K562 (cell line): ENCODE results near the gene SPECC1L. TPM values are rescaled to one million over a fixed set of nuclear protein-coding genes. Genes with fewer than 3 reads are reported as not detected.

Experiments
- ATAC-seq: fragments of 200-7000 bp; cut with Tn5 transposase; 3 replicates; pipeline ENCODE4 v1.9.1; 2020; ENCODE audit warnings: moderate library complexity
- BruUV-seq: library from RNA; stranded (reverse); fragments of 400-500 nt; replicated peaks from 2 replicates; lab custom pipeline; 2021; lab: Mats Ljungman, UMichigan
- CTCF ChIA-PET: fragments of 300-600 bp; formaldehyde crosslinking; extraction: SDS; loops from one replicate; lab custom pipeline; 2021; ENCODE audit warnings: low intra/inter-chr PET ratio; lab: Yijun Ruan, JAX
- POLR2A ChIA-PET: fragments of 300-600, 350-650 bp; sonication (Branson Sonifier 250); formaldehyde crosslinking; extraction: SDS; loops from one replicate; lab custom pipeline; 2021; ENCODE audit warnings: antibody characterized with exemption, inconsistent platforms; lab: Yijun Ruan, JAX
- DNase-seq, 4 experiments: peaks; one replicate each; pipeline versions ENCODE4 v3.0.0 to v3.0.0-alpha.2; 2011 to 2018; ENCODE audit warnings: low spot score in 3 of 4, mixed read lengths in 3 of 4; ENCODE audit errors: extremely low read depth in 1 of 4
- FAIRE-seq: peaks from 2 replicates; lab custom pipeline; 2011; peaks lifted over from hg19 to GRCh38; lab: Jason Lieb, UNC
- H2AFZ ChIP-seq: 2 replicates; pipeline ENCODE4 v1.6.0; 2011; ENCODE audit warnings: low read depth, low read length, control low read depth, inconsistent platforms
- H3K27ac ChIP-seq: fragments of 200-600 bp; 3 replicates; pipeline ENCODE4 v1.8.0; 2011; ENCODE audit warnings: low read depth, mild to moderate bottlenecking, control low read depth, inconsistent platforms, low read length, moderate library complexity, mixed read lengths; ENCODE audit errors: extremely low read depth
- H3K27me3 ChIP-seq, 2 experiments: fragments of 300-600 bp in 1 of 2; 2 replicates in 1 of 2; 3 replicates in 1 of 2; pipeline versions ENCODE4 v1.6.0 to v1.8.0; 2011; ENCODE audit warnings: inconsistent platforms in 2 of 2, low read length in 2 of 2, mild to moderate bottlenecking in 1 of 2, mixed read lengths in 1 of 2, moderate library complexity in 1 of 2; ENCODE audit not compliant: control insufficient read depth in 2 of 2, insufficient read depth in 2 of 2
- H3K36me3 ChIP-seq: fragments of 300-600 bp; 3 replicates; pipeline ENCODE4 v1.8.0; 2011; ENCODE audit warnings: mild to moderate bottlenecking, low read length, inconsistent platforms; ENCODE audit not compliant: control insufficient read depth, insufficient read depth
- H3K4me1 ChIP-seq, 2 experiments: fragments of 200-600 bp in 1 of 2; replicated peaks in 1 of 2; 2 replicates in 1 of 2; 3 replicates in 1 of 2; pipeline versions ENCODE4 v1.5.1 to v1.8.0; 2011; ENCODE audit warnings: inconsistent platforms in 2 of 2, low read length in 2 of 2, mild to moderate bottlenecking in 1 of 2, mixed read lengths in 1 of 2, moderate library complexity in 1 of 2; ENCODE audit not compliant: control insufficient read depth in 2 of 2, insufficient read depth in 2 of 2
- H3K4me2 ChIP-seq: 2 replicates; pipeline ENCODE4 v1.6.1; 2011; ENCODE audit warnings: low read length, control low read depth, inconsistent platforms, mixed read lengths; ENCODE audit not compliant: insufficient read depth
- H3K4me3 ChIP-seq: fragments of 200-600 bp; sonication (generic), shearing (Covaris generic); 2 replicates; pipeline ENCODE4 v1.5.1; 2016; ENCODE audit warnings: control low read depth, inconsistent platforms
- H3K79me2 ChIP-seq: fragments of 200-600 bp; 3 replicates; pipeline ENCODE4 v1.8.0; 2011; ENCODE audit warnings: low read length, inconsistent platforms; ENCODE audit not compliant: control insufficient read depth, insufficient read depth
- H3K9ac ChIP-seq, 2 experiments: 2 replicates each; pipeline versions ENCODE4 v1.6.0 to v1.6.1; 2011; ENCODE audit warnings: low read depth in 2 of 2, low read length in 2 of 2, control low read depth in 1 of 2, inconsistent platforms in 1 of 2, mild to moderate bottlenecking in 1 of 2, mixed read lengths in 1 of 2; ENCODE audit not compliant: insufficient read depth in 1 of 2
- H3K9me1 ChIP-seq: one replicate; pipeline ENCODE4 v1.6.0; 2011; ENCODE audit warnings: inconsistent platforms, mild to moderate bottlenecking, low read length, moderate library complexity; ENCODE audit not compliant: control insufficient read depth, insufficient read depth
- H3K9me3 ChIP-seq: replicated peaks from 2 replicates; pipeline ENCODE4 v1.5.1; 2011; ENCODE audit warnings: low read depth, low read length, inconsistent platforms; ENCODE audit not compliant: control insufficient read depth, insufficient read depth
- H4K20me1 ChIP-seq: replicated peaks from 2 replicates; pipeline ENCODE4 v1.6.1; 2011; ENCODE audit warnings: low read length, inconsistent platforms, mixed read lengths; ENCODE audit not compliant: control insufficient read depth, insufficient read depth
- FOXK2 ChIP-seq, 2 experiments: fragments of 450-650 bp; IDR thresholded peaks in 1 of 2; conservative IDR thresholded peaks in 1 of 2; 2 replicates each; pipeline ENCODE4 v1.6.1; 2016; ENCODE audit warnings: low read depth in 2 of 2, mild to moderate bottlenecking in 1 of 2
- GTF2F1 ChIP-seq: IDR thresholded peaks from 2 replicates; pipeline ENCODE4 v1.6.1; 2011; ENCODE audit warnings: low read depth, low read length, improper control_type of control experiment
- HNRNPH1 ChIP-seq: fragments of 200-400 bp; formaldehyde crosslinking; optimal IDR thresholded peaks from 2 replicates; pipeline ENCODE3; 2017; ENCODE audit warnings: low read depth, mild to moderate bottlenecking, low read length, moderate library complexity
- NR2C1 ChIP-seq, 2 experiments: fragments of 450-650 bp; IDR thresholded peaks; 2 replicates each; pipeline ENCODE4 v1.6.1; 2017; ENCODE audit warnings: mild to moderate bottlenecking in 2 of 2, antibody characterized with exemption in 1 of 2, inconsistent platforms in 1 of 2, missing compliant biosample characterization in 1 of 2, missing genetic modification characterization in 1 of 2
- STAT6 ChIP-seq: sonication (generic); formaldehyde crosslinking; IDR thresholded peaks from 2 replicates; pipeline ENCODE4 v1.8.1; 2023; ENCODE audit warnings: mild to moderate bottlenecking, missing genetic modification reagents
- TAF9B ChIP-seq: fragments of 450-650 bp; IDR thresholded peaks from 2 replicates; pipeline ENCODE4 v1.6.1; 2018; ENCODE audit warnings: mild to moderate bottlenecking; ENCODE audit not compliant: partially characterized antibody
- ZNF3 ChIP-seq: fragments of 250-450 bp; sonication (Bioruptor Pico); IDR thresholded peaks from 2 replicates; pipeline ENCODE4 v1.5.0; 2021; ENCODE audit warnings: mild to moderate bottlenecking, moderate library complexity
- ZNF77 ChIP-seq: fragments of 250-450 bp; sonication (Bioruptor Pico); IDR thresholded peaks from 2 replicates; pipeline ENCODE4 v1.5.0; 2020
- whole genome bisulfite sequencing: fragments of 100-300 bp; shearing (Covaris generic); methylation state at CpG from one replicate; pipeline ENCODE4 v1.1.6; 2016; ENCODE audit warnings: low coverage, mixed read lengths; ENCODE audit not compliant: insufficient coverage; ENCODE audit errors: missing lambda C conversion rate; 5-methylcytosine and 5-hydroxymethylcytosine counted together
- in situ Hi-C: fragments of 300-500 bp; cut with MboI; formaldehyde crosslinking; loops from 4 replicates; pipeline ENCODE4 v1.15.0; 2018; ENCODE audit warnings: inconsistent platforms, mixed read lengths
- intact Hi-C: fragments of 100-400 bp; cut with micrococcal nuclease; formaldehyde crosslinking; loops from 2 replicates; pipeline ENCODE4 v1.14.2; 2022
- polyA plus RNA-seq, 8 experiments: library from polyadenylated mRNA; depleted of rRNA in 4 of 8; stranded (reverse) in 5 of 8; unstranded in 3 of 8; fragments of >200 nt; fragmentation: Nextera tagmentation in 2 of 8; fragmentation: Illumina TruSeq in 1 of 8; extraction: Ambion mirVana in 2 of 8; extraction: Trizol in 1 of 8; gene quantifications; 2 replicates each; pipeline versions ENCODE4 v1.2.1 to v1.2.3, GENCODE V29; 2011 to 2014; ENCODE audit warnings: inconsistent platforms in 1 of 8, missing spikeins in 1 of 8
- total RNA-seq, 7 experiments: library from RNA; depleted of rRNA in 6 of 7; stranded (reverse); fragments of >200 nt in 6 of 7; fragmentation: Illumina TruSeq in 2 of 7; extraction: Trizol in 2 of 7; gene quantifications; 2 replicates each; pipeline versions ENCODE4 v1.2.1 to v1.2.3, GENCODE V29; 2011 to 2021; ENCODE audit warnings: low replicate concordance in 1 of 7
- TF ChIP-seq, protein P1 (sequence below): fragments of 250-450 bp; sonication (Bioruptor Pico); IDR thresholded peaks from 2 replicates; pipeline ENCODE4 v1.4.0; 2020; ENCODE audit warnings: mild to moderate bottlenecking

SPECC1L gene
- total and polyA plus RNA-seq, 9 of the 15 experiments (the other 6 are each of a cell fraction or from before 2014, with no cell fraction given): 1.4 to 27.9 (median 14.5) TPM

DNA sequence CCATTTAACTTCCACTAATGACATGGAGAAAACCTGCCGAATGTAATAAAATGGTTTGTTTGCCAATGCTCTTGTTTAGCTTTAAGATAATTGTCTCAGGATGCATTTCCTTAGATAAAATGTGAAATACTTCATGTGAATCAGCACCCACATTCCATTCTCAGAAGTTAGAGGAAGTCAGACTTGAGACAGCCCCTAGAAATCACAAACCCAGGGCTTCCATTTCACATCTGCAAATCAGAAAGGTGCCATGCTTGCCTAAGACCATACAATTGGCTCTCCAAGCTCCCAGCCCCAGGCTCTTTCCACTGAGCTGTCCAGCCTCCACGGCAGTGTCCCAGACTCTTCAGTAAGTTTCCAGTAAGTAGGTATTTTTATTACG, 121.2 kb downstream of the SPECC1L start:
- Histone ChIP-seq H2AFZ (no peak overlapping the region), H3K4me2 (no peak overlapping the region), H3K27ac (no peak overlapping the region), H3K4me3 (no peak overlapping the region), H3K36me3 (peaks cover 14% of the 10 kb centered on the region; the same call in 2 of the 3 replicates), H4K20me1 (no peaks in the 10 kb centered on the region), H3K4me1 (peaks cover 0 to 13% of the 10 kb centered on the region in 2 experiments; a peak in 3 of 5 replicates), H3K79me2 (no peaks in the 10 kb centered on the region), H3K9me1 (no peaks in the 10 kb centered on the region), H3K9ac (no peak overlapping the region), H3K9me3 (no peaks in the 10 kb centered on the region), H3K27me3 (no peaks in the 10 kb centered on the region)
- TF ChIP-seq HNRNPH1 (no peak), GTF2F1 (no peak), ZNF3 (CRISPR knock-in tag) (no peak), ZNF77 (no peak), FOXK2 (conservative IDR thresholded peaks at IDR 0.05 in 1 of 2, IDR thresholded peaks at IDR 0.05 in 1 of 2; ENCODE audit: low read depth in 2 of 2) (no peak), STAT6 (CRISPR knock-in tag) (no peak), NR2C1 (IDR thresholded peaks at IDR 0.05) (no peak), NR2C1 (tag; IDR thresholded peaks at IDR 0.05) (no peak), TAF9B (no peak)
- TF ChIP-seq, protein P1, sequence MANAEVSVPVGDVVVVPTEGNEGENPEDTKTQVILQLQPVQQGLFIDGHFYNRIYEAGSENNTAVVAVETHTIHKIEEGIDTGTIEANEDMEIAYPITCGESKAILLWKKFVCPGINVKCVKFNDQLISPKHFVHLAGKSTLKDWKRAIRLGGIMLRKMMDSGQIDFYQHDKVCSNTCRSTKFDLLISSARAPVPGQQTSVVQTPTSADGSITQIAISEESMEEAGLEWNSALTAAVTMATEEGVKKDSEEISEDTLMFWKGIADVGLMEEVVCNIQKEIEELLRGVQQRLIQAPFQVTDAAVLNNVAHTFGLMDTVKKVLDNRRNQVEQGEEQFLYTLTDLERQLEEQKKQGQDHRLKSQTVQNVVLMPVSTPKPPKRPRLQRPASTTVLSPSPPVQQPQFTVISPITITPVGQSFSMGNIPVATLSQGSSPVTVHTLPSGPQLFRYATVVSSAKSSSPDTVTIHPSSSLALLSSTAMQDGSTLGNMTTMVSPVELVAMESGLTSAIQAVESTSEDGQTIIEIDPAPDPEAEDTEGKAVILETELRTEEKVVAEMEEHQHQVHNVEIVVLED: no peak
- WGBS: 45% methylated on average over 3 of the region's 3 CpGs
- in situ Hi-C loops (no loop called here), intact Hi-C loops (loop anchor here (10.0 kb wide), 1 partner anchor 67 kb away; no protein-coding TSS in a partner anchor)
- CTCF ChIA-PET: no interaction called here
- ATAC-seq (no peak), FAIRE-seq (no peak), DNase-seq (no peak)
- POLR2A ChIA-PET: no interaction called here
- BruUV-seq: no TSS peak
